Astrocyte of the spinal cord (primary cell): Measurements from ENCODE around the gene TRAPPC10.
"Not testable (repeated sequence)": the region's sequence is repeated elsewhere in the genome, so short reads cannot be mapped to it uniquely, and the experiment has no call there.

ENCODE experiments used
- DNase-seq: peaks from one replicate; pipeline ENCODE4 v3.0.0; 2011; ENCODE audit warnings: low read depth, low spot score
- H3K4me3 ChIP-seq: 2 replicates; pipeline ENCODE4 v1.5.1; 2011; ENCODE audit warnings: low read depth, mild to moderate bottlenecking, low read length, moderate library complexity
- CTCF ChIP-seq: IDR thresholded peaks from 2 replicates; pipeline ENCODE4 v1.5.1; 2012; ENCODE audit warnings: low read depth, mild to moderate bottlenecking, low read length, inconsistent platforms
- in situ Hi-C: cut with HindIII; loops from 2 replicates; pipeline ENCODE4 v1.10.0; 2017; ENCODE audit warnings: low sequenced_read_pairs

TRAPPC10 gene

GRCh38 chr21:44094832-44095231 is 82.7 kb downstream of the TRAPPC10 start:
- TF ChIP-seq CTCF, result no peak
- DNase-seq, result no peak
- in situ Hi-C loops, result no loop called here
- H3K4me3 ChIP-seq, result no peak overlapping the region

GRCh38 chr21:44098507-44098906 is 86.4 kb downstream of the TRAPPC10 start:
- in situ Hi-C loops, DNase-seq, H3K4me3 ChIP-seq: not testable (repeated sequence)

- DNase-seq, in situ Hi-C loops, H3K4me3 ChIP-seq: not testable (repeated sequence)
Measured at GRCh38 chr21:44098964-44099363, 86.9 kb downstream of the TRAPPC10 start.

- DNase-seq, in situ Hi-C loops: not testable (repeated sequence)
- H3K4me3 ChIP-seq, result peak within 1 kb of the TSS; percentile 24
Measured at GRCh38 chr21:44107026-44107501, 95.0 kb downstream of the TRAPPC10 start, which contains the start of gene PWP2. Gene PWP2, plus strand, starts transcription at chr21:44107399. Its CDS starts 18 bp downstream, at chr21:44107417.

GRCh38 chr21:44107589-44107988 is 95.5 kb downstream of the TRAPPC10 start:
- peak overlapping the region; percentile 24 for H3K4me3 ChIP-seq
- in situ Hi-C loops, DNase-seq: not testable (repeated sequence)

GRCh38 chr21:44113702-44114371 is 101.7 kb downstream of the TRAPPC10 start:
- DNase-seq, in situ Hi-C loops, H3K4me3 ChIP-seq: not testable (repeated sequence)

GRCh38 chr21:44122131-44122530 is 110.0 kb downstream of the TRAPPC10 start:
- H3K4me3 ChIP-seq, DNase-seq, in situ Hi-C loops: not testable (repeated sequence)

- DNase-seq, in situ Hi-C loops, H3K4me3 ChIP-seq: not testable (repeated sequence)
Measured at GRCh38 chr21:44127827-44128226, 115.7 kb downstream of the TRAPPC10 start.

GRCh38 chr21:44133715-44134057 is 121.6 kb downstream of the TRAPPC10 start:
- in situ Hi-C loops, DNase-seq: not testable (repeated sequence)
- peak overlapping the region; percentile 32 for H3K4me3 ChIP-seq

- DNase-seq, H3K4me3 ChIP-seq, in situ Hi-C loops: not testable (repeated sequence)
Measured at GRCh38 chr21:44134732-44135131, 122.6 kb downstream of the TRAPPC10 start.

- DNase-seq, in situ Hi-C loops, H3K4me3 ChIP-seq: not testable (repeated sequence)
Measured at GRCh38 chr21:44138039-44138438, 125.9 kb downstream of the TRAPPC10 start.

- H3K4me3 ChIP-seq, DNase-seq, in situ Hi-C loops: not testable (repeated sequence)
Measured at GRCh38 chr21:44139787-44140551, 127.9 kb downstream of the TRAPPC10 start.

GRCh38 chr21:44140552-44140932 is 128.4 kb downstream of the TRAPPC10 start:
- H3K4me3 ChIP-seq, DNase-seq, in situ Hi-C loops: not testable (repeated sequence)

GRCh38 chr21:44142470-44142869 is 130.4 kb downstream of the TRAPPC10 start:
- in situ Hi-C loops, H3K4me3 ChIP-seq, DNase-seq: not testable (repeated sequence)

- in situ Hi-C loops, H3K4me3 ChIP-seq, DNase-seq: not testable (repeated sequence)
Measured at GRCh38 chr21:44143380-44143779, 131.3 kb downstream of the TRAPPC10 start.

- DNase-seq, in situ Hi-C loops, H3K4me3 ChIP-seq: not testable (repeated sequence)
Measured at GRCh38 chr21:44143996-44144395, 131.9 kb downstream of the TRAPPC10 start.
